HCT116 (cell line): ENCODE data around the gene CRISP1. TPM values are rescaled to one million over a fixed set of nuclear protein-coding genes. Genes with fewer than 3 reads are reported as not detected.
"Not testable (repeated sequence)": the region's sequence is repeated elsewhere in the genome, so short reads cannot be mapped to it uniquely, and the experiment has no call there.

Experiments used
- ATAC-seq: fragments of 200-7000 bp; cut with Tn5 transposase; 2 replicates; pipeline ENCODE4 v1.9.1; 2020; ENCODE audit warnings: mild to moderate bottlenecking, moderate library complexity
- BruUV-seq: library from RNA; stranded (reverse); fragments of 400-500 nt; replicated peaks from 2 replicates; lab custom pipeline; 2021; lab: Mats Ljungman, UMichigan
- CTCF ChIA-PET: fragments of 300-600 bp; sonication (Branson Sonifier 250); formaldehyde crosslinking; loops from one replicate; lab custom pipeline; 2021; ENCODE audit warnings: antibody characterized with exemption; lab: Charles Lee
- POLR2A ChIA-PET: fragments of 300-600, 350-600 bp; sonication (Branson Sonifier 250); formaldehyde crosslinking; loops from one replicate; lab custom pipeline; 2021; ENCODE audit warnings: antibody characterized with exemption; lab: Charles Lee
- RAD21 ChIA-PET, 2 experiments: fragments of 300-600 bp; sonication (Branson Sonifier 250); formaldehyde crosslinking; loops; one replicate each; lab custom pipeline; 2023; ENCODE audit warnings: low total read pairs in 2 of 2; ENCODE audit not compliant: uncharacterized antibody in 2 of 2, unreplicated experiment in 2 of 2, low non-redundant PET in 1 of 2; lab: Charles Lee
- DNase-seq: peaks from one replicate; pipeline ENCODE4 v3.0.0-alpha.2; 2010; ENCODE audit warnings: low read depth, low spot score
- H2AFZ ChIP-seq: fragments of 200-600 bp; shearing (Covaris generic), sonication (generic); 2 replicates; pipeline ENCODE4 v1.6.1; 2017; ENCODE audit warnings: low read depth, mixed run types, mixed read lengths, antibody characterized with exemption, low read length; ENCODE audit not compliant: poor library complexity, severe bottlenecking
- H3K27ac ChIP-seq: 2 replicates; pipeline ENCODE4 v1.5.1; 2012; ENCODE audit warnings: low read depth, low read length
- H3K27me3 ChIP-seq: fragments of 200-600 bp; sonication (generic); 2 replicates; pipeline ENCODE4 v1.6.1; 2016; ENCODE audit warnings: mixed run types, low read length, mixed read lengths; ENCODE audit not compliant: insufficient read depth
- H3K36me3 ChIP-seq, 2 experiments: fragments of 200-500 bp in 1 of 2; fragments of 200-600 bp in 1 of 2; sonication (Bioruptor generic) in 1 of 2; sonication (generic) in 1 of 2; 2 replicates each; pipeline versions ENCODE4 v1.5.1 to v1.6.1; 2014 to 2016; ENCODE audit warnings: low read length in 2 of 2, inconsistent platforms in 1 of 2, mixed read lengths in 1 of 2, mixed run types in 1 of 2; ENCODE audit not compliant: insufficient read depth in 2 of 2, control insufficient read depth in 1 of 2
- H3K4me1 ChIP-seq, 2 experiments: fragments of 200-600 bp in 1 of 2; sonication (generic) in 1 of 2; 2 replicates each; pipeline versions ENCODE4 v1.5.1 to v1.6.1; 2012 to 2017; ENCODE audit warnings: low read length in 2 of 2, inconsistent platforms in 1 of 2, mild to moderate bottlenecking in 1 of 2, mixed read lengths in 1 of 2, mixed run types in 1 of 2, moderate library complexity in 1 of 2; ENCODE audit not compliant: insufficient read depth in 2 of 2, control insufficient read depth in 1 of 2
- H3K4me2 ChIP-seq: fragments of 200-600 bp; sonication (generic); 2 replicates; pipeline ENCODE4 v1.6.1; 2017; ENCODE audit warnings: mixed run types, low read length, mixed read lengths
- H3K4me3 ChIP-seq, 2 experiments: fragments of 200-600 bp in 1 of 2; sonication (generic) in 1 of 2; replicated peaks in 1 of 2; 2 replicates each; pipeline ENCODE4 v1.5.1; 2011 to 2016; ENCODE audit warnings: low read length in 2 of 2, control low read depth in 1 of 2, low read depth in 1 of 2, mild to moderate bottlenecking in 1 of 2, mixed read lengths in 1 of 2, mixed run types in 1 of 2
- H3K79me2 ChIP-seq: fragments of 200-600 bp; sonication (generic); 2 replicates; pipeline ENCODE4 v1.6.1; 2017; ENCODE audit warnings: mild to moderate bottlenecking, mixed run types, low read length, moderate library complexity, mixed read lengths; ENCODE audit not compliant: insufficient read depth
- H3K9ac ChIP-seq: fragments of 200-600 bp; sonication (generic); 2 replicates; pipeline ENCODE4 v1.6.1; 2016; ENCODE audit warnings: low read length, mixed read lengths
- H3K9me2 ChIP-seq: fragments of 200-600 bp; sonication (generic), shearing (Covaris generic); 2 replicates; pipeline ENCODE4 v1.6.1; 2017; ENCODE audit warnings: mixed run types, mild to moderate bottlenecking, moderate library complexity; ENCODE audit not compliant: insufficient read depth
- H3K9me3 ChIP-seq, 2 experiments: fragments of 200-500 bp in 1 of 2; fragments of 200-600 bp in 1 of 2; sonication (Bioruptor generic) in 1 of 2; sonication (generic) in 1 of 2; 2 replicates each; pipeline ENCODE4 v1.6.1; 2014 to 2017; ENCODE audit warnings: low read length in 2 of 2, mixed read lengths in 2 of 2, inconsistent platforms in 1 of 2, low read depth in 1 of 2, mild to moderate bottlenecking in 1 of 2, mixed run types in 1 of 2, moderate library complexity in 1 of 2; ENCODE audit not compliant: control insufficient read depth in 1 of 2, insufficient read depth in 1 of 2
- H4K20me1 ChIP-seq: fragments of 200-600 bp; sonication (generic), shearing (Covaris generic); 2 replicates; pipeline ENCODE4 v1.6.1; 2017; ENCODE audit warnings: mixed run types, mild to moderate bottlenecking, moderate library complexity; ENCODE audit not compliant: insufficient read depth
- ATF3 ChIP-seq: IDR thresholded peaks from 2 replicates; pipeline ENCODE4 v1.6.1; 2012
- CTCF ChIP-seq, 3 experiments: fragments of 200-600 bp in 1 of 3; sonication (generic) in 1 of 3; IDR thresholded peaks in 2 of 3; conservative IDR thresholded peaks in 1 of 3; 2 replicates each; pipeline ENCODE4 v1.5.1; 2012 to 2017; ENCODE audit warnings: low read depth in 2 of 3, low read length in 2 of 3, antibody characterized with exemption in 1 of 3, borderline replicate concordance in 1 of 3, control low read depth in 1 of 3, mild to moderate bottlenecking in 1 of 3, mixed read lengths in 1 of 3, mixed run types in 1 of 3, moderate library complexity in 1 of 3; ENCODE audit not compliant: insufficient read depth in 1 of 3
- POLR2A ChIP-seq: IDR thresholded peaks from 2 replicates; pipeline ENCODE4 v1.7.0; 2011; ENCODE audit warnings: borderline replicate concordance; ENCODE audit not compliant: insufficient read depth, insufficient read length; ENCODE audit errors: extremely low read depth
- SRF ChIP-seq: IDR thresholded peaks from 2 replicates; pipeline ENCODE4 v1.6.1; 2012; ENCODE audit warnings: low read depth
- intact Hi-C: fragments of 100-400 bp; cut with micrococcal nuclease; formaldehyde crosslinking; loops from 2 replicates; pipeline ENCODE4 v1.10.0; 2022
- total RNA-seq: library from RNA; stranded (reverse); gene quantifications from one replicate; pipeline ENCODE4 v1.2.1, GENCODE V29; 2021; ENCODE audit not compliant: unreplicated experiment

The CRISP1 gene
- total RNA-seq, 1 experiment from 2014 or later: not detected

GRCh38 chr6:49799090-49799489, 67.2 kb downstream of the CRISP1 start:
- H2AFZ ChIP-seq: no peak overlapping the region
- no peaks in the 10 kb centered on the region for H3K27me3 ChIP-seq
- H4K20me1 ChIP-seq: no peaks in the 10 kb centered on the region; the same call in 1 of the 2 replicates
- intact Hi-C loops: no loop called here
- no TSS peak for BruUV-seq
- no peak overlapping the region for H3K4me3 ChIP-seq
- H3K79me2 ChIP-seq: no peaks in the 10 kb centered on the region
- no peaks in the 10 kb centered on the region for H3K9me2 ChIP-seq
- RAD21 ChIA-PET: no interaction called here
- no peak overlapping the region for H3K4me2 ChIP-seq
- ATAC-seq: no peak
- H3K36me3 ChIP-seq: no peaks in the 10 kb centered on the region
- H3K9me3 ChIP-seq: no peaks in the 10 kb centered on the region
- CTCF ChIA-PET: no interaction called here
- no peak overlapping the region for H3K27ac ChIP-seq
- no peaks in the 10 kb centered on the region for H3K4me1 ChIP-seq
- DNase-seq: no peak
- POLR2A ChIA-PET: no interaction called here
- no peak overlapping the region for H3K9ac ChIP-seq
- TF ChIP-seq CTCF (IDR thresholded peaks at IDR 0.05 in 2 of 3, conservative IDR thresholded peaks at IDR 0.05 in 1 of 3; ENCODE audit: borderline replicate concordance in 1 of 3, insufficient read depth in 1 of 3, low read depth in 2 of 3, low read length in 2 of 3) (no peak), POLR2A (no peak), ATF3 (no peak)

- H4K20me1 ChIP-seq, H3K4me1 ChIP-seq, H3K9me3 ChIP-seq, H3K27ac ChIP-seq, H3K9ac ChIP-seq, CTCF ChIA-PET, RAD21 ChIA-PET, BruUV-seq, intact Hi-C loops, H3K79me2 ChIP-seq, POLR2A ChIA-PET, H3K9me2 ChIP-seq, H3K27me3 ChIP-seq, H3K36me3 ChIP-seq: not testable (repeated sequence)
- ATAC-seq: peak; percentile 42
- Histone ChIP-seq H3K4me3 (peak overlapping the region; percentile 43 to 58), H2AFZ (peak overlapping the region; percentile 92), H3K4me2 (peak overlapping the region; percentile 76)
- 0 out of 2 replicates have a peak, but pooled peaks have one; percentile 22 for TF ChIP-seq SRF
- peak; percentile 13 for DNase-seq
These were observed 69.4 kb downstream of the CRISP1 start for GRCh38 chr6:49796842-49797455.
